DOHH2 (cell line): ENCODE data around the gene CKM.

ENCODE experiments used
- EZH2phosphoT487 ChIP-seq: fragments of 200-600 bp; sonication (generic); IDR thresholded peaks from 2 replicates; pipeline ENCODE4 v1.6.1; 2017; ENCODE audit warnings: borderline replicate concordance, mild to moderate bottlenecking, antibody characterized with exemption, low read length, moderate library complexity, mixed read lengths
- TF ChIP-seq, protein P1 (sequence below): fragments of 200-600 bp; sonication (generic); IDR thresholded peaks from one replicate; pipeline ENCODE4 v1.5.1; 2014; ENCODE audit warnings: antibody characterized with exemption, mild to moderate bottlenecking, low read depth, low read length; ENCODE audit not compliant: poor library complexity, severe bottlenecking

DNA sequence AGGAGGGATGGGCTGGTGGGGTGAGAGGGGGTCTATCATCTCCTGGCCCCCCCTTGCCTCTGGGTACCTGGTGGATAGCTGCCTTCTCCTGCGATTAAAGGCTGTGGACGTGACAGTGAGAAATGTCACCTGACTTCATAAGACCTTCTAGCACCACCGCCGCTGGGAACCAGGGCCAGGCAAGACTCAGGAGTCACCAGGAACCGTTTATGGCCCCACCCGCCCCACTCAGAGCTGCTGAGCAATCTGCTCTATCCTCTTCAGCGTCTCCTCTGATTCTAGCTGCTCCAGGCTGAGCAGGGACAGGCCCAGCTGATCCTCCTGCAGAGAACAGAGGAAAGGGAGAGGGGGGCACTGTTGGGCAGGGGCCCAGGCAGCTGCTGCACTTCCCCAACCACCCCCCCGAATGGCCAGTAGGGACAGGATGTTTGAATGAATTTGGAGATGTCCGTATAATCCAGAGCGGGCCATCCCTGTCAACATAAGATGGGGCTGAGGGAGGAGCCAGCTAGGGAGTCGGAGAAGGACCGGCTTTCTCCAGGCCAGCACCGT is 28.8 kb upstream of the CKM start:
- TF ChIP-seq, protein P1, sequence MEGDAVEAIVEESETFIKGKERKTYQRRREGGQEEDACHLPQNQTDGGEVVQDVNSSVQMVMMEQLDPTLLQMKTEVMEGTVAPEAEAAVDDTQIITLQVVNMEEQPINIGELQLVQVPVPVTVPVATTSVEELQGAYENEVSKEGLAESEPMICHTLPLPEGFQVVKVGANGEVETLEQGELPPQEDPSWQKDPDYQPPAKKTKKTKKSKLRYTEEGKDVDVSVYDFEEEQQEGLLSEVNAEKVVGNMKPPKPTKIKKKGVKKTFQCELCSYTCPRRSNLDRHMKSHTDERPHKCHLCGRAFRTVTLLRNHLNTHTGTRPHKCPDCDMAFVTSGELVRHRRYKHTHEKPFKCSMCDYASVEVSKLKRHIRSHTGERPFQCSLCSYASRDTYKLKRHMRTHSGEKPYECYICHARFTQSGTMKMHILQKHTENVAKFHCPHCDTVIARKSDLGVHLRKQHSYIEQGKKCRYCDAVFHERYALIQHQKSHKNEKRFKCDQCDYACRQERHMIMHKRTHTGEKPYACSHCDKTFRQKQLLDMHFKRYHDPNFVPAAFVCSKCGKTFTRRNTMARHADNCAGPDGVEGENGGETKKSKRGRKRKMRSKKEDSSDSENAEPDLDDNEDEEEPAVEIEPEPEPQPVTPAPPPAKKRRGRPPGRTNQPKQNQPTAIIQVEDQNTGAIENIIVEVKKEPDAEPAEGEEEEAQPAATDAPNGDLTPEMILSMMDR = no peak
- no peak for TF ChIP-seq EZH2phosphoT487
